NCI-H1436 (cell line): ENCODE measurements around the gene FUBP1.
A peak's percentile ranks its signal among the peaks of the same experiment; 100 is the strongest.
"Not testable (repeated sequence)": the region's sequence is repeated elsewhere in the genome, so short reads cannot be mapped to it uniquely, and the experiment has no call there.

Source experiments
- DNase-seq: peaks from one replicate; lab custom pipeline; 2025; lab: John Stamatoyannopoulos, UW

FUBP1 gene

DNA sequence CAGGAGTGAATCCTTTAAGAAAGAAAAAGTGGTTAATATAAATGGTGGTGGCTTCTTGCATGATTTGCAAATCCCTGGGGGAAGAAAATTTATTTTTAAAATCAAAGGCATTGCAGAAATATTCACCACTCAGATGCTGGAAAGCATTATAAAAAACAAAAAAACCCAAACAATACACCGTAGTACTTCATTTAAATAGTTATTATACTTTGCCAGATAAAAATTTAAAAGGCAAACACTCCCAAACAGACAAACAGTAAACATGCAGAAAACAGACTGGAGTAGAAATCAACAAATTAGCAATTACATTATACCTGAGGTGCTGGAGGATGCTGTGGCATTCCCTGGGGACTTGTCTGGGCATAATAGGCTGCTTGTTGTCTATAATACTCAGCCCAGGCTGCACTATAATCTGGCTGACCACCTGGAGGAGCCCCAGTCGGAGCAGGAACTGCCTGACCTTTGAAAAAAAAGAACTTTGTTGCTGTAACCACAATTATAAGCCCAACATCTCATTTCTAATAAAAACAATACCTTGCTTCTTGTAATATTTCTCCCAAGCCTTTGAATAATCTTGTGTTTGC lies 29.9 kb downstream of the FUBP1 start:
- peak; percentile 29 for DNase-seq

GRCh38 chr1:77945345-77945744 lies 33.5 kb downstream of the FUBP1 start:
- DNase-seq: no peak

DNA sequence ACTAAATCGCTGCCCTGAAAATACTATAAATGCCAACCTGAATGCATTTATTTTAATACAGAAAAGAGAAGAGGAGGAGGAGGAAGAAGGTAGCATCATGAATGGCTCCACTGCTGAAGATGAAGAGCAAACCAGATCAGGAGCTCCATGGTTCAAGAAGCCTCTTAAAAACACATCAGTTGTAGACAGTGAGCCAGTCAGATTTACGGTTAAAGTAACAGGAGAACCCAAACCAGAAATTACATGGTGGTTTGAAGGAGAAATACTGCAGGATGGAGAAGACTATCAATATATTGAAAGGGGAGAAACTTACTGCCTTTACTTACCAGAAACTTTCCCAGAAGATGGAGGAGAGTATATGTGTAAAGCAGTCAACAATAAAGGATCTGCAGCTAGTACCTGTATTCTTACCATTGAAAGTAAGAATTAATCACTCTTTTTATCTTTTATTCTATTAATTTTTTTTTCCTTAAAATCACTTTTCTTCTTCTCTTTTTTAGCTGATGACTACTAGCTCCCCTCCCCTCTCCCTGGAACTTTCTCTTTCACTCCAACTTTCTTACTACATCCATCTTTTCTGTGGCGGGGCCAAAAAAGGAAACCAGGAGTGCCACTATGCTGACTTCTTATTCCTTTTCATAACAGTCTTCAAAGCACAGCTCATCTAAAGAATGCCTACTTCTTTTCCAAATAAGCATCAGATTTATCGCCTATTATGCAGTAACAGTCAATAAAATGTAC lies 36.3 kb downstream of the FUBP1 start:
- no peak for DNase-seq

DNA sequence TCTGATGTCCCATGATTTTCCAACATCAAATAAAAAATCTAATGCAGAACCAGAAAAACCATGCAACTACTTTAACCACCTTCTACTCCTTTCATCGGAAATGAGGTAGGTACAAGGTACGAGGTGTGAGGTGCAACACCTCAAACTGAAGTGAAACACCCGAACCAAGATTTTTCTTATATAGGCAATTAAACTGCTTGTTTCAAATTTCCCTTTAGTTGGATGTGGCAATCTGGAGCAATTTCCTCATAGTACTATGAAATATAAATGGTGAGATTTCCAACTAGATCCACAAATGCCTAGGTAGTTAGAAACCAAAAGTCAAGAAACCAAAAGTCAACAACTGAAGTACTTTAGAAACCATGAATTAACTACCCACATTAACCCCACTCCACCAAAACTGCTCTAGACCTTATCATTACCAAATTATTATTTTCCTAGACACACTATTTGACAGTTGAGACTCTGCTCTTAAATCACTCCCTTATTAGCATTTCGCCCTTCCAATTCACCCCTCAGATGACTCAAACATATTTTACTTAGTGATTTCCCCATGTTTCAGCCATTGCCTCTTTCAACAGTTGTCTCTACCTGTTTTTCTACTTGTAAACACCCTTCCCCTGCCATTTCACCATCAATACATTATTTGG lies 37.8 kb downstream of the FUBP1 start:
- no peak for DNase-seq

DNA sequence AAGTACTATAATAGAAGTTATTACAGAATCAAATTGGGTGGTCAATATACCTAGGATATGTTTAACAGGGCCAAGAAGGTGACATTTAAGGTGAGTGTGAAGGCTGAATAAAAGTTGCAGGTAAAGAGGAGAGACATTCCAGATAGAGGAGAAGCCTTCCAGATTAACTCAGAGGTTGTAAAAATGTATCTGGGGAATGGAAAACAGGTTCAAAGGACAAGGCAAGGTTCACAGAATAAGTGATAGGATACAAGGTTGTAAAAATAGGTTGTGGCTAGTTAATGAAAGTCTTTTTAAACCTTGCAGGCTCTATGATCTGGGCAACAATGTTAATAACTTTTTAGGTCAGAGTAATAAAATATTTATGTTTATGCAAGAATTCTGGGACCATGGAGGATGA lies 40.2 kb downstream of the FUBP1 start:
- no peak for DNase-seq

DNA sequence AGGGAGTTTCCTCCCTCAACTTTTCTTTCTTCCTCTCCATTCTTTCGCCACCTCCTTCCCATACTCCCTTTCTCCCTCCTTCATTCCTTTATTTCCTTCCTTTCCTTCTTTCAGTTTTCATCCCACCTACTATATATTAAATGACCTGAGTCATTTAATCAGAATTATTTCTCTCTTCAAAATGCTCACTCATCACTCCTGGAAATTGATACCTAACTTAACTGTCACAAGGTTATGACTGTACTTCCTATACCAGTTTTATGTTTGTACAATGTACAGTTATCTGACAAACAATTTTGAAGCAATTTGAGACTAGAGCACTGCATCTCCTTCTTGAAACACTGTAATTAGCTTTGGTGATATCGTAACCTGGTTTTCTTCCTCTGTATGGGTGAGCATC lies 49.1 kb downstream of the FUBP1 start:
- no peak for DNase-seq

- no peak for DNase-seq
Observed at GRCh38 chr1:77927414-77927813, 51.5 kb downstream of the FUBP1 start.

DNA sequence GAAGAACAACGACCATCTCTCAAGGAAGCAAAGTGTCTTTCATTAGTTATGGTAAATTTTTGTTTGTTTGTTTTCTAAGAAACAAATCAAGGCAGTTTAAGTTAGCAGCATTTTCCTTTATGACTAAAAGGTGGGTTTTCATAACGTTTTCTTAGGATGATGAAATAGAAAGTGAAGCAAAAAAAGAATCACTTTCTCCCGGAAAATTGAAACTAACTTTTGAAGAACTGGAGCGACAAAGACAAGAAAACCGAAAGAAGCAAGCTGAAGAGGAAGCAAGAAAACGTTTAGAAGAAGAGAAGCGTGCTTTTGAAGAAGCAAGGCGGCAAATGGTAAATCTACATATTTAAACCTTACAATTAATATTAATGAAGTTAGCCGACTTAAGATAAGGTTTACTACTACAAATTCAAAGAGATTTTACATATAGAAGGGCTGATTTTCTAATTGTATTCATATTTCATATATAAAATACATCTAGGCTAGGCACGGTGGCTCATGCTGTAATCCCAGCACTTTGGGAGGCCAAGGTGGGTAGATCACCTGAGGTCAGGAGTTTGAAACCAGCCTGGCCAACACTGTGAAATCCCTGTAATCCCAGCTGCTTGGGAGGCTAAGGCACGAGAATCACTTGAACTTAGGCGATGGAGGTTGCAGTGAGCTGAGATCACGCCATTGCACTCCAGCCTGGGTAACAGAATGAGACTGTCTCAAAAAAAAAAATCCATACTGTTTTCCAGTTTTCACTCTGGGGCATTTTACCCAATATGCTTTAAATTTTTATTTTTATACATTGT lies 52.1 kb downstream of the FUBP1 start:
- DNase-seq: no peak

DNA sequence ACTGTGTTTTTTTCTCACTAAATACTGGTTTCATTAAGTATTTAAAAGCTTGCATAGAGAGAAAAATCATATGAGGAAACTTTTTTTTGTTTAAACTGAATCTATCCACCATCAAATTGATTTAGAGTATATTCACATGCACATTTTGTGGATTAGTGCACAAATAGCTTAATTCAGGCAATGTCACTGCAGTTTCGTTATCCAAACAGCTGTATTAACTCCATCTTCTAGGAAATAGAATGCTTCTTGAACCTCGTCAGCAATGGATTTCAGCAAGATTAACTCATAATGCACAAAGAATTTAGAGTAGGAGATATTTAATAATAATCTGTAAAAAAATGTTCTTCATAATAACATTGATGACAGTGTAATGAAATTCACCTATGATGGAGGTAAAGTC lies 52.9 kb downstream of the FUBP1 start:
- DNase-seq: no peak

DNA sequence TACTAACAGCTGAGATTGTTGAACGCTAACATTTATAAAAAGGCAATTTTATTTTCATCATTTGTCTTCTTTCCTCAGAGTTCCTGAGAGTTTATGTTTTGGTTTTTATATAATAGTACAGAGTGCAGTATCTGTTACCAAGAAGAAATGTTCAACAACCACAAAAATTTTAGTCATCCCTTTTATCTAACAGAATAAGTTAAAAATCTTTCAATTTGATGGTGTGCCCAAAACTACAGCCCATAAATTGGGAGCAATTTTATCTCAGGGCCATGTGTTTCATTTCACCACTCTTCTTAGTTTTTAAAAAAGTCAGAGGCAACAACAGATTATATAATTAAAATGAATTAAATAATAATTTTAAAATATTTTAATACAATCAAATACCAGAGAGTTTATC lies 53.4 kb downstream of the FUBP1 start:
- DNase-seq: no peak

DNA sequence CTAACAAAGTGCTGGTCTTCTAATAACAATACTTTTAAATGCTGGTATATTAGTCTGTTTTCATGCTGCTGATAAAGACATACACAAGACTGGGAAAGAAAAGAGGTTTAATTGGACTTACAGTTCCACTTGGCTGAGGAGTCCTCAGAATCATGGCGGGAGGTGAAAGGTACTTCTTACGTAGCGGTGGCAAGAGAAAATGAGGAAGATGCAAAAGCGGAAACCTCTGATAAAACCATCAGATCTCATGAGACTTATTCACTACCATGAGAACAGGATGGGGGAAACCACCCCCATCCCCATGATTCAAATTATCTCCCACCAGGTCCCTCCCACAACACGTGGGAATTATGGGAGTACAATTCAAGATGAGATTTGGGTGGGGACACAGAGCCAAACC lies 60.0 kb downstream of the FUBP1 start:
- not testable (repeated sequence) for DNase-seq

DNA sequence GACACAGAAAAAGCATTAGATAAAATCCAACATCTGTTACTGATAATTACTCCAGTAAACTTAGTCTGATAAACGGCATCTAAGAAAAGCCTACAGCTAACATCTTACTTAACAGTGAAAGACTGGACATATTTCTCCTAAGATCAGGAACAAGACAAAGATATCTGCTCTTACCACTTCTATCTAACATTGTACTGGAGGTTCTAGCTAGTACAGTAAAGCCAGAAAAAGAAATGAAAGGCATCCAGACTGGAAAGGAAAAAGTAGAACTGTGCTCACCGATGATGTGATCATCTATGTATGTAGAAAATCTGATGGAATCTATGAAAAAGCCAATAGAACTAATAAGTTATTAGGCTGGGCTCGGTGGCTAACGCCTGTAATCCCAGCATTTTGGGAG lies 68.8 kb downstream of the FUBP1 start:
- DNase-seq: no peak

GRCh38 chr1:77906624-77907023 lies 72.2 kb downstream of the FUBP1 start:
- no peak for DNase-seq

DNA sequence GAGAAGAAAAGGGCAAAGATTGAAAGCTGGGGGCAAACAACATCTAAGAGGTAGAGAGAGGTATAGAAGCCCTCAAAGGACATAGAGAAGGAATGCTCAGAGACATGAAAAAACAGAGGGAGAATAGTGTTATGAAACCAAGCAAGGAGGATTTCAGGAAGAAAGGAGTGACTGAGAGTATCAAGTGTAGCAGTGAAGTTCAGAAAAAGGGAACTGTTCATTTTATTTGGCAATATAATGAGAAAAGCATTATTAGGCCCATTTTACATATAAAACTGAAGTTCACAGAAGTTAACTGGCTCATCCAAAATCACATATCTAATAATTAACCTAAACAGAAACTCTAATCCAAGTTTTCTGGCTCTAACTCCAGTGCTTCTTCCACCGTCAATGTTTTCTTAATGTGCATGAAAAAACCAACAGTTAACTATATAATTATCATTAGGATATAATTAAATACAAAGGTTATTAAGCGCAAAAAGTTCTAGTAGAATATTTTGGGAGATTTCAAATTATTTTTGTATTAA lies 72.8 kb downstream of the FUBP1 start:
- no peak for DNase-seq

- no peak for DNase-seq
Observed at GRCh38 chr1:77905603-77906002, 73.3 kb downstream of the FUBP1 start.

DNA sequence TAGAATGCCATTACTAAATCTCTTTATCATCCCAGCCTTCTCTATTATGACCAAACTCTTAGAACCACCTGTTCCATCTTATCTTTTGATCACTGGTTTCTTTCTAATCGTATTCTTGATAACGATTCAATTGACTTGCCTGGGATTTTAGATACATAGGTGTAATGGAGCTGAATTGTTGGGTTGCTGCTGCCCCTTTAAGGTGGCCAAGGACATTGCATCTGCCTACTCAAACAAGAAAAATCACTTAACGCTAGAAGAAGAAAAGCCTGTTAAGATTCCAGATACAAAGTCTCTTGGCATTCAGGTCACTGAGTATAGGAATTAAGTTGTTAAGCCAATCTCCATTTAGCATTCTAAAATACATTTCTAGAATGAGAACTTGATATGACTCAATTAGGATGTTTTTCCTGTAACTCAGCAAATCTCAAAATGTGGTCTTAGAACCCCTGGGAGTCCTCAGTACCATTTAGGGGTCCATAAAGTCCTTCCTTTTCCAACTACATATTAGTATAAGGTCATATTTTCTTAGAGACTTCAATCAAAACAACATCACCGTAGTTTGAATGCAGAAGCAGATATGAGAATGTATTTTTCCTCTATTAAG lies 78.1 kb downstream of the FUBP1 start:
- peak; percentile 5 for DNase-seq

- no peak for DNase-seq
Observed at GRCh38 chr1:77899647-77900320, 79.1 kb downstream of the FUBP1 start.
